Measurements from ENCODE around the gene MFN2.

The MFN2 gene

GRCh38 chr1:12015499-12015898, 35.3 kb downstream of the MFN2 start:
- Histone ChIP-seq H3K4me3 (ENCODE audit: insufficient read length, low read depth) (no peak overlapping the region), H3K4me1 (ENCODE audit: insufficient read depth, insufficient read length) (no peaks in the 10 kb centered on the region), H3K27me3 (ENCODE audit: insufficient read depth, insufficient read length) (no peaks in the 10 kb centered on the region), H3K36me3 (ENCODE audit: insufficient read depth, insufficient read length, low read length) (peaks cover 30% of the 10 kb centered on the region), H3K9ac (ENCODE audit: insufficient read length, low read depth) (no peak overlapping the region), H3K9me3 (ENCODE audit: insufficient read depth, low read length) (no peaks in the 10 kb centered on the region)
- TF ChIP-seq YY1 (IDR thresholded peaks at IDR 0.05; ENCODE audit: insufficient read depth, insufficient read length) (no peak), SUZ12 (IDR thresholded peaks at IDR 0.05; ENCODE audit: extremely low read depth, insufficient read depth, insufficient read length) (no peak), ZNF274 (IDR thresholded peaks at IDR 0.05; ENCODE audit: low read depth, low read length) (no peak)
- DNase-seq (ENCODE audit: low read depth, low spot score), result no peak

- H3K4me3 ChIP-seq (ENCODE audit: insufficient read length, low read depth), result no peak overlapping the region
- TF ChIP-seq YY1 (IDR thresholded peaks at IDR 0.05; ENCODE audit: insufficient read depth, insufficient read length), result no peak
- no peak for TF ChIP-seq SUZ12 (IDR thresholded peaks at IDR 0.05; ENCODE audit: extremely low read depth, insufficient read depth, insufficient read length)
- TF ChIP-seq ZNF274 (IDR thresholded peaks at IDR 0.05; ENCODE audit: low read depth, low read length), result no peak
- H3K27me3 ChIP-seq (ENCODE audit: insufficient read depth, insufficient read length), result no peaks in the 10 kb centered on the region
- no peak overlapping the region for H3K9ac ChIP-seq (ENCODE audit: insufficient read length, low read depth)
- no peak for DNase-seq (ENCODE audit: low read depth, low spot score)
- peaks cover 23% of the 10 kb centered on the region for H3K36me3 ChIP-seq (ENCODE audit: insufficient read depth, insufficient read length, low read length)
- no peaks in the 10 kb centered on the region for H3K9me3 ChIP-seq (ENCODE audit: insufficient read depth, low read length)
- no peaks in the 10 kb centered on the region for H3K4me1 ChIP-seq (ENCODE audit: insufficient read depth, insufficient read length)
Observed at GRCh38 chr1:12016182-12016581, 35.9 kb downstream of the MFN2 start.

DNA sequence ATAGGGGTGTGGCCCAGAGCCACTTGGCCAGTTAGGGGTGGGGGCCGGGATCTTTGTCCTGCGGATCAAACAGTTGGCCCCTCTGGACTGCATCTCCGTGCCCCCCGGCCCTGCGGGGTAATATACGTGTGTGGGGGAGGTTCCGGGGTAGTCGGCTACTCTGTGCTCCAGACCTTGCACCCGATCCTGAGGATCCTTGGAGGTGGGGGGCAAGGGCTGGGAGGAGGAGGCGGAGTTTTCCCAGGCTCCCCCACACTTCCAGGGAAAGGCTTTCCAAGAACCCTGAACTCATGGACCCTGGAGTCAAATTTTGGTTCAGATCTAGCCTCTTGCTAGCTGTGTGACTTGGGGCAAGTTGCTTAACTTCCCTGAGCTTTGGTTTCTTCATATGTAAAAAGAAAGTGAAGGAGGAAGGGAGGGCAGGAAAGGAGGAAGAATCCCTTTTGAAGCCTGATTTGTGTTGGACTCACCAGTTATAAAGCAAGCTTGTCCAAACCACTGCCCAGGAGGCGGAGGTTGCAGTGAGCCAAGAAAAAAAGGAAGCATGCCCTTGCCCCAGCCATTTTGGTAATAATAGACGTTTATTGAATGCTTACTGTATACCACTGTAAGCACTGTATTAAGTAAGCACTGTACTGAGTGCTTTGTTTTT, 39.7 kb downstream of the MFN2 start:
- peaks cover 25% of the 10 kb centered on the region for H3K36me3 ChIP-seq (ENCODE audit: insufficient read depth, insufficient read length, low read length)
- H3K4me3 ChIP-seq (ENCODE audit: insufficient read length, low read depth), result peak overlapping the region; percentile 67
- H3K4me1 ChIP-seq (ENCODE audit: insufficient read depth, insufficient read length), result peaks cover 7% of the 10 kb centered on the region
- no peak for DNase-seq (ENCODE audit: low read depth, low spot score)
- H3K9me3 ChIP-seq (ENCODE audit: insufficient read depth, low read length), result no peaks in the 10 kb centered on the region
- peak overlapping the region; percentile 90 for H3K9ac ChIP-seq (ENCODE audit: insufficient read length, low read depth)
- no peaks in the 10 kb centered on the region for H3K27me3 ChIP-seq (ENCODE audit: insufficient read depth, insufficient read length)
- no peak for TF ChIP-seq ZNF274 (IDR thresholded peaks at IDR 0.05; ENCODE audit: low read depth, low read length)
- TF ChIP-seq YY1 (IDR thresholded peaks at IDR 0.05; ENCODE audit: insufficient read depth, insufficient read length), result no peak
- TF ChIP-seq SUZ12 (IDR thresholded peaks at IDR 0.05; ENCODE audit: extremely low read depth, insufficient read depth, insufficient read length), result no peak

- no peak for DNase-seq (ENCODE audit: low read depth, low spot score)
- TF ChIP-seq ZNF274 (IDR thresholded peaks at IDR 0.05; ENCODE audit: low read depth, low read length), result no peak
- TF ChIP-seq YY1 (IDR thresholded peaks at IDR 0.05; ENCODE audit: insufficient read depth, insufficient read length), result no peak
- TF ChIP-seq SUZ12 (IDR thresholded peaks at IDR 0.05; ENCODE audit: extremely low read depth, insufficient read depth, insufficient read length), result no peak
- H3K9me3 ChIP-seq (ENCODE audit: insufficient read depth, low read length), result no peaks in the 10 kb centered on the region
- peaks cover 7% of the 10 kb centered on the region for H3K4me1 ChIP-seq (ENCODE audit: insufficient read depth, insufficient read length)
- H3K9ac ChIP-seq (ENCODE audit: insufficient read length, low read depth), result peak overlapping the region; percentile 21
- no peak overlapping the region for H3K4me3 ChIP-seq (ENCODE audit: insufficient read length, low read depth)
- peaks cover 41% of the 10 kb centered on the region for H3K36me3 ChIP-seq (ENCODE audit: insufficient read depth, insufficient read length, low read length)
- no peaks in the 10 kb centered on the region for H3K27me3 ChIP-seq (ENCODE audit: insufficient read depth, insufficient read length)
Observed at GRCh38 chr1:12021616-12022015, 41.4 kb downstream of the MFN2 start.

DNA sequence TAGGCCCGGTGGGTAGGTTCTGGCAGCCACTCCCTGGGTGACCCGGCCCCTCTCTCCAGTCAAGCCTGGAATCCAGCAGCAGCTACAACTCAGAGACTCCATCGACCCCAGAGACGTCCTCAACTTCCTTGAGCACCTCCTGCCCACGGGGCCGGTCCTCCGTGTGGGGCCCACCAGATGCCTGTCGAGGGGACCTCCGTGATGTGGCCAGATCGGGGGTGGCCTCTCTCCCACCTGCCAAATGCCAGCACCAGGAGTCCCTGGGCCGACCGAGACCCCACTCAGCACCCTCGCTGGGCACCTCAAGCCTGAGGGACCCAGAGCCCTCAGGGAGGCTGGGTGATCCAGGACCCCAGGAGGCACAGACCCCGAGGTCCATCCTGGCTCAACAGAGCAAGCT, 41.8 kb downstream of the MFN2 start:
- DNase-seq (ENCODE audit: low read depth, low spot score), result no peak
- H3K4me1 ChIP-seq (ENCODE audit: insufficient read depth, insufficient read length), result peaks cover 7% of the 10 kb centered on the region
- peak overlapping the region; percentile 21 for H3K9ac ChIP-seq (ENCODE audit: insufficient read length, low read depth)
- H3K4me3 ChIP-seq (ENCODE audit: insufficient read length, low read depth), result no peak overlapping the region
- H3K9me3 ChIP-seq (ENCODE audit: insufficient read depth, low read length), result no peaks in the 10 kb centered on the region
- TF ChIP-seq ZNF274 (IDR thresholded peaks at IDR 0.05; ENCODE audit: low read depth, low read length), result no peak
- TF ChIP-seq YY1 (IDR thresholded peaks at IDR 0.05; ENCODE audit: insufficient read depth, insufficient read length), result no peak
- TF ChIP-seq SUZ12 (IDR thresholded peaks at IDR 0.05; ENCODE audit: extremely low read depth, insufficient read depth, insufficient read length), result no peak
- peaks cover 43% of the 10 kb centered on the region for H3K36me3 ChIP-seq (ENCODE audit: insufficient read depth, insufficient read length, low read length)
- H3K27me3 ChIP-seq (ENCODE audit: insufficient read depth, insufficient read length), result no peaks in the 10 kb centered on the region

- Histone ChIP-seq H3K36me3 (ENCODE audit: insufficient read depth, insufficient read length, low read length) (peaks cover 82% of the 10 kb centered on the region), H3K4me3 (ENCODE audit: insufficient read length, low read depth) (no peak overlapping the region)
- TF ChIP-seq ZNF274 (IDR thresholded peaks at IDR 0.05; ENCODE audit: low read depth, low read length), result no peak
- no peak for TF ChIP-seq SUZ12 (IDR thresholded peaks at IDR 0.05; ENCODE audit: extremely low read depth, insufficient read depth, insufficient read length)
- TF ChIP-seq YY1 (IDR thresholded peaks at IDR 0.05; ENCODE audit: insufficient read depth, insufficient read length), result no peak
Observed at GRCh38 chr1:12026586-12026985, 46.3 kb downstream of the MFN2 start.

GRCh38 chr1:12028248-12028647, 48.0 kb downstream of the MFN2 start:
- H3K27me3 ChIP-seq (ENCODE audit: insufficient read depth, insufficient read length), result no peaks in the 10 kb centered on the region
- no peak for DNase-seq (ENCODE audit: low read depth, low spot score)
- H3K9me3 ChIP-seq (ENCODE audit: insufficient read depth, low read length), result no peaks in the 10 kb centered on the region
- peaks cover 84% of the 10 kb centered on the region for H3K36me3 ChIP-seq (ENCODE audit: insufficient read depth, insufficient read length, low read length)
- no peak overlapping the region for H3K4me3 ChIP-seq (ENCODE audit: insufficient read length, low read depth)
- H3K9ac ChIP-seq (ENCODE audit: insufficient read length, low read depth), result no peak overlapping the region
- TF ChIP-seq SUZ12 (IDR thresholded peaks at IDR 0.05; ENCODE audit: extremely low read depth, insufficient read depth, insufficient read length) (no peak), YY1 (IDR thresholded peaks at IDR 0.05; ENCODE audit: insufficient read depth, insufficient read length) (no peak), ZNF274 (IDR thresholded peaks at IDR 0.05; ENCODE audit: low read depth, low read length) (no peak)
- peaks cover 5% of the 10 kb centered on the region for H3K4me1 ChIP-seq (ENCODE audit: insufficient read depth, insufficient read length)

More at GRCh38 chr1:12026586-12026985, 46.3 kb downstream of the MFN2 start:
- Histone ChIP-seq H3K9me3 (ENCODE audit: insufficient read depth, low read length) (no peaks in the 10 kb centered on the region), H3K4me1 (ENCODE audit: insufficient read depth, insufficient read length) (peaks cover 12% of the 10 kb centered on the region), H3K9ac (ENCODE audit: insufficient read length, low read depth) (no peak overlapping the region), H3K27me3 (ENCODE audit: insufficient read depth, insufficient read length) (no peaks in the 10 kb centered on the region)
- DNase-seq (ENCODE audit: low read depth, low spot score), result no peak

Measured in NT2/D1 (cell line).